DOHH2 (cell line): Measurements from ENCODE around the gene SARM1.
"Not testable (repeated sequence)": the region's sequence is repeated elsewhere in the genome, so short reads cannot be mapped to it uniquely, and the experiment has no call there.

ENCODE experiments used
- H3F3A ChIP-seq: fragments of 200-600 bp; sonication (generic), shearing (Covaris generic); 2 replicates; pipeline ENCODE4 v1.6.0; 2016; ENCODE audit warnings: antibody characterized with exemption, mild to moderate bottlenecking; ENCODE audit not compliant: control insufficient read depth, insufficient read depth
- H3K27ac ChIP-seq: fragments of 200-600 bp; sonication (generic); 2 replicates; pipeline ENCODE4 v1.5.1; 2014; ENCODE audit warnings: low read depth, mild to moderate bottlenecking, low read length, moderate library complexity
- H3K27me3 ChIP-seq: fragments of 200-600 bp; sonication (generic); 2 replicates; pipeline ENCODE4 v1.6.1; 2014; ENCODE audit warnings: mild to moderate bottlenecking, low read length, mixed read lengths; ENCODE audit not compliant: control insufficient read depth
- H3K36me3 ChIP-seq: fragments of 200-600 bp; sonication (generic); 2 replicates; pipeline ENCODE4 v1.6.1; 2014; ENCODE audit warnings: mild to moderate bottlenecking, low read length, moderate library complexity, mixed read lengths; ENCODE audit not compliant: control insufficient read depth
- H3K4me1 ChIP-seq: fragments of 200-600 bp; sonication (generic); 2 replicates; pipeline ENCODE4 v1.6.1; 2014; ENCODE audit warnings: mild to moderate bottlenecking, low read length, mixed read lengths; ENCODE audit not compliant: control insufficient read depth
- H3K4me2 ChIP-seq: fragments of 200-600 bp; sonication (generic); 2 replicates; pipeline ENCODE4 v1.6.0; 2014; ENCODE audit warnings: mild to moderate bottlenecking, low read length, moderate library complexity
- H3K4me3 ChIP-seq: fragments of 200-600 bp; sonication (generic); 2 replicates; pipeline ENCODE4 v1.5.1; 2014; ENCODE audit warnings: mild to moderate bottlenecking, low read length, mixed read lengths
- H3K79me2 ChIP-seq: fragments of 200-600 bp; sonication (generic); 2 replicates; pipeline ENCODE4 v1.6.1; 2014; ENCODE audit warnings: mild to moderate bottlenecking, low read length, mixed read lengths; ENCODE audit not compliant: control insufficient read depth
- H3K9me2 ChIP-seq: fragments of 200-600 bp; sonication (generic); replicated peaks from 2 replicates; pipeline ENCODE4 v1.6.1; 2014; ENCODE audit warnings: mild to moderate bottlenecking, low read length, mixed read lengths; ENCODE audit not compliant: control insufficient read depth
- H3K9me3 ChIP-seq: fragments of 200-600 bp; sonication (generic); 2 replicates; pipeline ENCODE4 v1.6.1; 2014; ENCODE audit warnings: antibody characterized with exemption, low read length, mixed read lengths; ENCODE audit not compliant: control insufficient read depth, insufficient read depth
- H4K20me1 ChIP-seq: fragments of 200-600 bp; sonication (generic); 2 replicates; pipeline ENCODE4 v1.6.0; 2014; ENCODE audit warnings: low read depth, mild to moderate bottlenecking, antibody characterized with exemption, low read length, moderate library complexity; ENCODE audit not compliant: control insufficient read depth, insufficient read depth
- EZH2phosphoT487 ChIP-seq: fragments of 200-600 bp; sonication (generic); IDR thresholded peaks from 2 replicates; pipeline ENCODE4 v1.6.1; 2017; ENCODE audit warnings: borderline replicate concordance, mild to moderate bottlenecking, antibody characterized with exemption, low read length, moderate library complexity, mixed read lengths
- TF ChIP-seq, protein P1 (sequence below): fragments of 200-600 bp; sonication (generic); IDR thresholded peaks from one replicate; pipeline ENCODE4 v1.5.1; 2014; ENCODE audit warnings: antibody characterized with exemption, mild to moderate bottlenecking, low read depth, low read length; ENCODE audit not compliant: poor library complexity, severe bottlenecking

SARM1 gene

DNA sequence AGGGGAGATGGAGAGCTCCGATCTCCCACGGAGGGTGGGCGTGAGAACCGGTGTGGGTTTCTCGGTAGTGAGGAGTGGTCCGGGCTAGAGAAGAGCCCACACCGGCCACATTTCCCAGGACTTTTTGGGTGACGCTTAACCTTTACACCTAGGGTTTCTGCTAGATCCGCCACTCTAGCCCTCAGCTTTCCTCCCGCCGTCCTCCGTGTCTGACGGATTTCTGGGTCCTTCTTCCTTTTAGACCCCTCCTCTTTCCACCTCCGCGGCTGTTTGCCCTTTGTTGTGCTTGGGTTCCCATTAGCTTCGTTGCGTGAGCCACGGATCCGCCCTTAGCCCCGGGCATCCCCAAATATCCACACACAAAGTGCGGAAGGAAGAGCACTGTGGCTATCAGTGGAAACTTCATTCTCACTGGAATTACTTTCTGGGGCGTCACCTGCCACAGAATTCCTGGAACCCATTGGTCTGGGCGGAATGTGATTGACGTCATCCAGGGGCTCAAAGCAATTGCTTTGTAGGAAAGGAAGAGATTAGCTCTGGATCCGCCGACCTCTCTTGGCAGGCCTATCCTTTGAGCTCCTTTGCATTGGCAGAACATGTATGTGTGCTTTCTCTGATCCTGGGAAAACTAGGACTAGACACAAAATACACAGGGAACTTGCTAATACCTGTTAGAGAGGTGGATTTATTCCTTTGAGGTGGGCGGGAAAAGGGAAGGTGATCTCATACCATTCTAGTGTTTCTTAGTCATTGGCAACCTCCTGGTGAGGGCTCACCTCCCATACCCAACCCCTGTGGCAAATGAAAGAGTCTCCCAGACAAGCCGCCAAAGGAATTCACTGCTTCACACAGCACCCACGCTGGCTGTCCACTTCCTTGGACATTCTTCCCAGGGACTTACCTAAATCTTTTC is 35.3 kb upstream of the SARM1 start:
- Histone ChIP-seq H3K27ac (no peak overlapping the region), H3K4me2 (peak overlapping the region; percentile 83), H3K9me3 (no peaks in the 10 kb centered on the region), H3K4me3 (peak overlapping the region; percentile 99), H3K36me3 (peaks cover 1% of the 10 kb centered on the region), H4K20me1 (0 out of 2 replicates have a peak, but pooled peaks cover 3% of the 10 kb centered on the region), H3F3A (0 out of 2 replicates have a peak, but pooled peaks cover 2% of the 10 kb centered on the region), H3K27me3 (no peaks in the 10 kb centered on the region), H3K79me2 (peaks cover 39% of the 10 kb centered on the region), H3K4me1 (peaks cover 20% of the 10 kb centered on the region), H3K9me2 (no peaks in the 10 kb centered on the region)
- TF ChIP-seq, protein P1, sequence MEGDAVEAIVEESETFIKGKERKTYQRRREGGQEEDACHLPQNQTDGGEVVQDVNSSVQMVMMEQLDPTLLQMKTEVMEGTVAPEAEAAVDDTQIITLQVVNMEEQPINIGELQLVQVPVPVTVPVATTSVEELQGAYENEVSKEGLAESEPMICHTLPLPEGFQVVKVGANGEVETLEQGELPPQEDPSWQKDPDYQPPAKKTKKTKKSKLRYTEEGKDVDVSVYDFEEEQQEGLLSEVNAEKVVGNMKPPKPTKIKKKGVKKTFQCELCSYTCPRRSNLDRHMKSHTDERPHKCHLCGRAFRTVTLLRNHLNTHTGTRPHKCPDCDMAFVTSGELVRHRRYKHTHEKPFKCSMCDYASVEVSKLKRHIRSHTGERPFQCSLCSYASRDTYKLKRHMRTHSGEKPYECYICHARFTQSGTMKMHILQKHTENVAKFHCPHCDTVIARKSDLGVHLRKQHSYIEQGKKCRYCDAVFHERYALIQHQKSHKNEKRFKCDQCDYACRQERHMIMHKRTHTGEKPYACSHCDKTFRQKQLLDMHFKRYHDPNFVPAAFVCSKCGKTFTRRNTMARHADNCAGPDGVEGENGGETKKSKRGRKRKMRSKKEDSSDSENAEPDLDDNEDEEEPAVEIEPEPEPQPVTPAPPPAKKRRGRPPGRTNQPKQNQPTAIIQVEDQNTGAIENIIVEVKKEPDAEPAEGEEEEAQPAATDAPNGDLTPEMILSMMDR: no peak
- TF ChIP-seq EZH2phosphoT487: no peak

GRCh38 chr17:28338056-28338768 is 33.3 kb upstream of the SARM1 start:
- no peak overlapping the region for H3K4me2 ChIP-seq
- H3K27ac ChIP-seq: no peak overlapping the region
- no peak overlapping the region for H3K4me3 ChIP-seq
- H3K9me3 ChIP-seq: no peaks in the 10 kb centered on the region
- H3K9me2 ChIP-seq: no peaks in the 10 kb centered on the region
- TF ChIP-seq, protein P1: no peak
- TF ChIP-seq EZH2phosphoT487: no peak
- peaks cover 39% of the 10 kb centered on the region for H3K79me2 ChIP-seq
- 0 out of 2 replicates have a peak, but pooled peaks cover 2% of the 10 kb centered on the region for H3F3A ChIP-seq
- no peaks in the 10 kb centered on the region for H3K27me3 ChIP-seq
- H3K36me3 ChIP-seq: peaks cover 16% of the 10 kb centered on the region
- H4K20me1 ChIP-seq: 0 out of 2 replicates have a peak, but pooled peaks cover 3% of the 10 kb centered on the region
- peaks cover 20% of the 10 kb centered on the region for H3K4me1 ChIP-seq

GRCh38 chr17:28338769-28339212 is 32.7 kb upstream of the SARM1 start:
- not testable (repeated sequence) for H3K4me2 ChIP-seq, H3K9me2 ChIP-seq, H4K20me1 ChIP-seq, H3K4me3 ChIP-seq, H3K9me3 ChIP-seq, H3K27me3 ChIP-seq, H3F3A ChIP-seq, H3K27ac ChIP-seq
- Histone ChIP-seq H3K4me1 (peaks cover 22% of the 10 kb centered on the region), H3K36me3 (peaks cover 19% of the 10 kb centered on the region), H3K79me2 (peaks cover 39% of the 10 kb centered on the region)

DNA sequence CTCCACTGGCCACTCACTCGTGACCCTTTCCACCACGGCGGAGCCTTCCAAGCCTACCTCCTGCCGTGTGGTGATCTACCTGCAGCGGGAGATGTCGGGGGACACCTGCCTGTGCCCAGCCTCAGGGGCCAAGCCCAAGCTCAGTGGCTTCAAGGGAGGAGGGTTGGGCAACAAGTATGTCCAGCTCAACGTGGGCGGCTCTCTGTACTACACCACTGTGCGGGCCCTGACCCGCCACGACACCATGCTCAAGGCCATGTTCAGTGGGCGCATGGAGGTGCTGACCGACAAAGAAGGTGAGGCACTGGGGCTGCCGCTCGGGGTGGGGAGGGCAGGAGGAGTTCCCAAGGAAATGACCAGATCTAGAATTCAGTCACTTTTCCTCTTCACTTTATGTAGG is 32.1 kb upstream of the SARM1 start:
- Histone ChIP-seq H3K27me3 (no peaks in the 10 kb centered on the region), H3K9me2 (no peaks in the 10 kb centered on the region), H3K4me2 (no peak overlapping the region), H3K79me2 (peaks cover 39% of the 10 kb centered on the region), H4K20me1 (0 out of 2 replicates have a peak, but pooled peaks cover 3% of the 10 kb centered on the region), H3K4me3 (no peak overlapping the region), H3K36me3 (peaks cover 26% of the 10 kb centered on the region), H3K27ac (no peak overlapping the region), H3K9me3 (no peaks in the 10 kb centered on the region), H3F3A (no peaks in the 10 kb centered on the region), H3K4me1 (peaks cover 17% of the 10 kb centered on the region)
- TF ChIP-seq, protein P1: no peak
- TF ChIP-seq EZH2phosphoT487: no peak
